ENCODE measurements around the gene NFATC1.

Gene NFATC1

DNA sequence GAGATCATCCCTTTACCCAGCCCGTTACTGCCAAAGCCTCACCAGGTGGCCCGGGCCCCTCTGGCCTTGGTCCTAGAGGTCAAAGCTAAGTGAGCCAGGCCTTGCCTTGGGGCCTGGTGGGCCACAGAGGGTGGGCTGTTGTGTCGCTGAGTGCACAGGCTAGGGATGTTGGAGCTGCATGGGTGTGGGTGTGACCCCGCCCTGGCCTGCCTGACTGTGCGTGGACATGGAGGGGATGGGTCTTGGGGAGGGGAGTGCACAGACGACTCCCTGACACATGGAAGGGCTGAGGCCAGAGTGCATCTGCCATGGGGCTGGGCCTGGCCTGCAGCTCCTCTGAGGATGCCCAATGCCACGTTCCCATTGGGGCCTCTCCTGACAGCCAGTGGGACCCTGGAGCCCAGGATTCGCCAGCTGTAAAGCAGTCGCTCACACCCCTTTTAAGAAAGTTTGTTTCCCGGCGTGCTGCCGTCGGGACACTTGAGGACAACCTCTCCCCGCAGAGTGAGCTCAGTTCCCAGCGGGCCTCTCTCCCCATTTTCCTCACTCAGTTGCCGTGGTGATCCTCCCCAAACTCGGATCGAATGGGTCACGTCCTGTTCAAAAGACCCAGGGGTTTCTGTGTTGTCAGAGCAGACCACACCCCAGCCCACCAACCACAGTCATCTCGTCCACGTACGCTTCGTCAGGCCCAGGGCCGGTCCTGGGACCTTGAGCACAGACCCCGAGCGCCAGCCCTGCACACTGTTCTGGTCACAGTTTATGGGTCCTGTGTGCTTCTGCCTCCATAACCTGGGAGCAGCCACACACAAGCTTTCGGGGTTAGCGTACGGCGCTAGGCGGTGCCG is 93.5 kb downstream of the NFATC1 start:
- no CpG with 5 or more reads among the region's 32 CpGs for WGBS, 2 donors (ENCODE audit: extremely low coverage in 2 of 2, insufficient read length in 2 of 2, insufficient replicate concordance in 1 of 2)
- no peaks in the 10 kb centered on the region for H3K27me3 ChIP-seq (ENCODE audit: control insufficient read depth in 3 of 3, insufficient read depth in 3 of 3, low read depth in 1 of 3, low read length in 3 of 3)
- H3K9me3 ChIP-seq (replicated peaks in 1 of 2; ENCODE audit: control insufficient read depth in 2 of 2, insufficient read depth in 1 of 2, low read depth in 1 of 2, low read length in 2 of 2), result no peaks in the 10 kb centered on the region
- H3K9ac ChIP-seq (ENCODE audit: low read depth, low read length, poor library complexity), result peak overlapping the region; percentile 12
- peaks cover 4% of the 10 kb centered on the region for H3K79me1 ChIP-seq (ENCODE audit: low read depth, low read length)
- peaks cover 0 to 6% of the 10 kb centered on the region in 2 donors for H3K4me1 ChIP-seq (ENCODE audit: control insufficient read depth in 2 of 2, insufficient read depth in 1 of 2, low read depth in 1 of 2, low read length in 2 of 2)
- no peaks in the 10 kb centered on the region for H3K36me3 ChIP-seq (replicated peaks in 1 of 2; ENCODE audit: control insufficient read depth in 2 of 2, insufficient read depth in 2 of 2, low read length in 2 of 2)
- H2BK12ac ChIP-seq (ENCODE audit: low read length), result no peak overlapping the region
- H3K18ac ChIP-seq (ENCODE audit: low read length), result peak overlapping the region; percentile 63
- no peak overlapping the region for H4K91ac ChIP-seq (ENCODE audit: low read depth, low read length, poor library complexity)
- no peak overlapping the region for H2AFZ ChIP-seq (ENCODE audit: low read length)
- H2AK5ac ChIP-seq (ENCODE audit: low read depth, low read length), result peak overlapping the region; percentile 37
- H4K8ac ChIP-seq (ENCODE audit: low read depth, low read length), result no peak overlapping the region
- no peak overlapping the region for H3K23ac ChIP-seq (ENCODE audit: low read depth, low read length, poor library complexity)
- no peak overlapping the region for H2BK120ac ChIP-seq (ENCODE audit: low read depth, low read length)
- no peak overlapping the region for H2BK15ac ChIP-seq (ENCODE audit: low read length)
- H3K4ac ChIP-seq (ENCODE audit: low read length), result no peak overlapping the region
- no peak overlapping the region for H3K4me3 ChIP-seq (ENCODE audit: low read length in 2 of 2)
- no peak overlapping the region for H3K4me2 ChIP-seq (ENCODE audit: insufficient read depth, low read length, poor library complexity, severe bottlenecking)
- no peak for DNase-seq (ENCODE audit: low spot score)
- peak overlapping the region; percentile 80 for H2BK5ac ChIP-seq (ENCODE audit: low read length)
- no peak overlapping the region for H3K14ac ChIP-seq (ENCODE audit: low read length)
- H3K27ac ChIP-seq (replicated peaks; ENCODE audit: low read length), result no peak overlapping the region

DNA sequence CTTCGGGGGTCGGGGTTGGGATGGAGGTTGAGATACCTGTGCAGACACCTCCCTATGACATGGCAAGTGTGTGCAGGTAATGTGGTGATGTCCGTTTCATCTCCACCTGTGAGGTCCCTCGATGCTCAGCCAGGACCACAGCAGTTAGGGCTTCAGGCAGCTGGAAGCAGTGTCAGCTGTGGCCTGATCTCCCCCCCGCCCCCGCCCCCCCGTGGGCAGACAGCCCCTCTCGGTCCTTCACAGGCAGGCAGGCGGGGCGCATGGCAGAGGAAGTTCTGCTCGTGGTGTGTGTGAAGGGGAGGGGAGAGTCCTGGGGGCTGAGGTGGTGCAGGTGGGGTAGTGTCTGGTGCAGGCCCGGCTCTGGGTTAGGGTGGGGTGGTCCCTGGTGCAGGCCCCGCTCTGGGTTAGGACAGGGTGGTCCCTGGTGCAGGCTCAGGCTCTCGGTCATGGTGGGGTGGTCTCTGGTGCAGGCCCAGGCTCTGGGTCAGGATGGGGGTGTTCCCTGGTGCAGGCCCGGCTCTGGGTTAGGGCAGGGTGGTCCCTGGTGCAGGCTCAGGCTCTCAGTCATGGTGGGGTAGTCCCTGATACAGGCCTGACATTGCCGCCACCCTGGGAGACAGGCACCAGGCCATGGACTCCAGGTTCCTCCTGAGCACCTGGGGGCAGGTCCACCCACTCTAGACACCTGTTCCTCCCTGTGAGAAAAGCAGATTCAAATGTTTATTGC is 94.3 kb downstream of the NFATC1 start:
- WGBS, 2 donors (ENCODE audit: extremely low coverage in 2 of 2, insufficient read length in 2 of 2, insufficient replicate concordance in 1 of 2), result no CpG with 5 or more reads among the region's 16 CpGs
- Histone ChIP-seq H2BK120ac (ENCODE audit: low read depth, low read length) (no peak overlapping the region), H4K8ac (ENCODE audit: low read depth, low read length) (no peak overlapping the region), H3K4me3 (ENCODE audit: low read length in 2 of 2) (no peak overlapping the region), H3K4ac (ENCODE audit: low read length) (no peak overlapping the region), H3K27ac (replicated peaks; ENCODE audit: low read length) (no peak overlapping the region), H2AFZ (ENCODE audit: low read length) (no peak overlapping the region), H3K9me3 (replicated peaks in 1 of 2; ENCODE audit: control insufficient read depth in 2 of 2, insufficient read depth in 1 of 2, low read depth in 1 of 2, low read length in 2 of 2) (no peaks in the 10 kb centered on the region), H3K9ac (ENCODE audit: low read depth, low read length, poor library complexity) (no peak overlapping the region), H2BK12ac (ENCODE audit: low read length) (no peak overlapping the region), H3K4me1 (ENCODE audit: control insufficient read depth in 2 of 2, insufficient read depth in 1 of 2, low read depth in 1 of 2, low read length in 2 of 2) (peaks cover 0 to 3% of the 10 kb centered on the region in 2 donors), H2AK5ac (ENCODE audit: low read depth, low read length) (peak overlapping the region; percentile 37), H2BK15ac (ENCODE audit: low read length) (no peak overlapping the region), H3K14ac (ENCODE audit: low read length) (peak overlapping the region; percentile 71), H3K4me2 (ENCODE audit: insufficient read depth, low read length, poor library complexity, severe bottlenecking) (no peak overlapping the region), H2BK5ac (ENCODE audit: low read length) (no peak overlapping the region), H3K79me1 (ENCODE audit: low read depth, low read length) (peaks cover 4% of the 10 kb centered on the region), H4K91ac (ENCODE audit: low read depth, low read length, poor library complexity) (no peak overlapping the region), H3K27me3 (ENCODE audit: control insufficient read depth in 3 of 3, insufficient read depth in 3 of 3, low read depth in 1 of 3, low read length in 3 of 3) (no peaks in the 10 kb centered on the region), H3K36me3 (replicated peaks in 1 of 2; ENCODE audit: control insufficient read depth in 2 of 2, insufficient read depth in 2 of 2, low read length in 2 of 2) (no peaks in the 10 kb centered on the region), H3K23ac (ENCODE audit: low read depth, low read length, poor library complexity) (peak overlapping the region; percentile 65), H3K18ac (ENCODE audit: low read length) (peak overlapping the region; percentile 28)
- no peak for DNase-seq (ENCODE audit: low spot score)

DNA sequence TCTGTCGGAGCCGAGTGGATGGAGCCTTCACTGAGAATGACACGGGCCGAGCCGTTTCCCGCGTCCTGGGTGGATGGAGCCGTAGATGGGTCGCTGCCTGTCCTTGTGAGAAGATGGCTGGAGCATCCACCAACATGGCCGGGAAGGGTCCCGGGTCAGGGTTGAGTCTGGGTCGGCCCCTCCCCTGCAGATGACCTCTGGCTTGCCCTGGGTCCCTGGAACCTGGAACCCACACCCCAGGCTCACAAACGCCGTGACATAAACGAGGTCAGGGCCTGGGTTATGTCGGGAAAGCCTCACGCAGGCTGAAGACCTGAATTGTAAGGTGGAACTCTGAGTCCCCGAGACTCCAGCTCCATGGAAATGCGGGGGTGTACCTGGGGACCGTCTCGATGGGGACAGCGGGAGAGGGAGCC is 94.9 kb downstream of the NFATC1 start:
- Histone ChIP-seq H3K9me3 (replicated peaks in 1 of 2; ENCODE audit: control insufficient read depth in 2 of 2, insufficient read depth in 1 of 2, low read depth in 1 of 2, low read length in 2 of 2) (no peaks in the 10 kb centered on the region), H2AFZ (ENCODE audit: low read length) (no peak overlapping the region), H2AK5ac (ENCODE audit: low read depth, low read length) (no peak overlapping the region), H3K36me3 (replicated peaks in 1 of 2; ENCODE audit: control insufficient read depth in 2 of 2, insufficient read depth in 2 of 2, low read length in 2 of 2) (no peaks in the 10 kb centered on the region), H3K27ac (replicated peaks; ENCODE audit: low read length) (no peak overlapping the region), H4K8ac (ENCODE audit: low read depth, low read length) (no peak overlapping the region), H3K4me1 (ENCODE audit: control insufficient read depth in 2 of 2, insufficient read depth in 1 of 2, low read depth in 1 of 2, low read length in 2 of 2) (peaks cover 0 to under 1% of the 10 kb centered on the region in 2 donors), H3K9ac (ENCODE audit: low read depth, low read length, poor library complexity) (no peak overlapping the region), H2BK120ac (ENCODE audit: low read depth, low read length) (no peak overlapping the region), H3K14ac (ENCODE audit: low read length) (no peak overlapping the region), H3K27me3 (ENCODE audit: control insufficient read depth in 3 of 3, insufficient read depth in 3 of 3, low read depth in 1 of 3, low read length in 3 of 3) (no peaks in the 10 kb centered on the region), H3K18ac (ENCODE audit: low read length) (peak overlapping the region; percentile 76), H3K79me1 (ENCODE audit: low read depth, low read length) (peaks cover 4% of the 10 kb centered on the region), H2BK5ac (ENCODE audit: low read length) (no peak overlapping the region), H3K23ac (ENCODE audit: low read depth, low read length, poor library complexity) (peak overlapping the region; percentile 31), H2BK15ac (ENCODE audit: low read length) (no peak overlapping the region), H3K4me2 (ENCODE audit: insufficient read depth, low read length, poor library complexity, severe bottlenecking) (no peak overlapping the region), H2BK12ac (ENCODE audit: low read length) (peak overlapping the region; percentile 3), H3K4ac (ENCODE audit: low read length) (no peak overlapping the region), H3K4me3 (ENCODE audit: low read length in 2 of 2) (no peak overlapping the region), H4K91ac (ENCODE audit: low read depth, low read length, poor library complexity) (no peak overlapping the region)
- DNase-seq (ENCODE audit: low spot score), result no peak
- WGBS, 2 donors (ENCODE audit: extremely low coverage in 2 of 2, insufficient read length in 2 of 2, insufficient replicate concordance in 1 of 2), result no CpG with 5 or more reads among the region's 22 CpGs

- Histone ChIP-seq H3K9me3 (replicated peaks in 1 of 2; ENCODE audit: control insufficient read depth in 2 of 2, insufficient read depth in 1 of 2, low read depth in 1 of 2, low read length in 2 of 2) (no peaks in the 10 kb centered on the region), H3K9ac (ENCODE audit: low read depth, low read length, poor library complexity) (no peak overlapping the region), H3K4me2 (ENCODE audit: insufficient read depth, low read length, poor library complexity, severe bottlenecking) (no peak overlapping the region), H3K27me3 (ENCODE audit: control insufficient read depth in 3 of 3, insufficient read depth in 3 of 3, low read depth in 1 of 3, low read length in 3 of 3) (no peaks in the 10 kb centered on the region), H2BK15ac (ENCODE audit: low read length) (no peak overlapping the region), H3K36me3 (replicated peaks in 1 of 2; ENCODE audit: control insufficient read depth in 2 of 2, insufficient read depth in 2 of 2, low read length in 2 of 2) (no peaks in the 10 kb centered on the region), H3K23ac (ENCODE audit: low read depth, low read length, poor library complexity) (no peak overlapping the region), H2BK120ac (ENCODE audit: low read depth, low read length) (no peak overlapping the region), H3K4ac (ENCODE audit: low read length) (no peak overlapping the region), H3K79me1 (ENCODE audit: low read depth, low read length) (peaks cover 4% of the 10 kb centered on the region), H3K14ac (ENCODE audit: low read length) (no peak overlapping the region), H3K27ac (replicated peaks; ENCODE audit: low read length) (no peak overlapping the region), H3K4me1 (ENCODE audit: control insufficient read depth in 2 of 2, insufficient read depth in 1 of 2, low read depth in 1 of 2, low read length in 2 of 2) (no peaks in the 10 kb centered on the region), H4K8ac (ENCODE audit: low read depth, low read length) (no peak overlapping the region), H2BK12ac (ENCODE audit: low read length) (no peak overlapping the region), H3K4me3 (ENCODE audit: low read length in 2 of 2) (no peak overlapping the region), H4K91ac (ENCODE audit: low read depth, low read length, poor library complexity) (no peak overlapping the region), H2AK5ac (ENCODE audit: low read depth, low read length) (no peak overlapping the region), H3K18ac (ENCODE audit: low read length) (no peak overlapping the region), H2AFZ (ENCODE audit: low read length) (no peak overlapping the region), H2BK5ac (ENCODE audit: low read length) (no peak overlapping the region)
- no peak for DNase-seq (ENCODE audit: low spot score)
- WGBS, 2 donors (ENCODE audit: extremely low coverage in 2 of 2, insufficient read length in 2 of 2, insufficient replicate concordance in 1 of 2), result no CpG with 5 or more reads among the region's 19 CpGs
Observed at GRCh38 chr18:79491081-79491551, 95.4 kb downstream of the NFATC1 start.

All from neuronal stem cell (in vitro differentiated cells).